ENCODE results near the gene MAP2K6. TPM values are rescaled to one million over a fixed set of nuclear protein-coding genes. Genes with fewer than 3 reads are reported as not detected.
A peak's percentile ranks its signal among the peaks of the same experiment; 100 is the strongest.

The MAP2K6 gene
- total and polyA plus RNA-seq, 2 donors (not counting 3 experiments of a cell fraction or from before 2014, with no cell fraction given) = 5.9 to 13.9 TPM

DNA sequence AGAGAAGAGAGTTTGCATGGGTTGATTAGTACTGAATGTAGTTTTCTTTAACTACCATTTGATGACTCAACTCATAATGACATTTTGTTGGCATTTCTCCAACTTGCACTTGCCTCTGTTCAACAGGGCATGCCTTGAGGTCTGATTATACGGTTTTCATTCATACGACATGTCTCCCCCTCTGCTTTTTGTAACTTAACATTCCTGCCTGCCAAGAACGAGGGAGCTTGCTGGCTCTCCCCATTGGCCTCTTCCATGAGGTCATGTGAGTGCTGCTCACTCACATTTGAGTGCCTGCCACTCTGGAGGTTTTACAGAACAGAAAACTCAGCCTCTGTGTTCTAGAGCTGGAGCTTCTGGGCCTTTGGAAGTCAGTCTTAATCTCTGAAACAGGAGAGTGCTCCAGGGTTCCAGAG, 19.7 kb downstream of the MAP2K6 start:
- peak overlapping the region; percentile 95 for H2AFZ ChIP-seq (ENCODE audit: low read depth, low read length)
- ChIA-PET CTCF (interaction anchor here (1.0 to 3.0 kb wide), 6 partner anchors 11 to 99 kb away, joined by 3 to 18 read pairs (median 6); partner anchors contain the start of gene MAP2K6), POLR2A (no interaction called here)
- H3K79me2 ChIP-seq (ENCODE audit: control insufficient read depth, insufficient read depth, low read length) = no peaks in the 10 kb centered on the region
- TF ChIP-seq MYC (IDR thresholded peaks at IDR 0.05; ENCODE audit: low read depth, low read length) = no peak
- TF ChIP-seq FOS (IDR thresholded peaks at IDR 0.05; ENCODE audit: borderline replicate concordance, insufficient read depth, low read length) = peak; percentile 37
- intact Hi-C loops (cut with micrococcal nuclease) = no loop called here
- H3K4me1 ChIP-seq (ENCODE audit: control insufficient read depth, extremely low read depth, insufficient read depth, low read length) = peaks cover 27% of the 10 kb centered on the region
- DNase-seq (ENCODE audit: low read depth, low spot score) (peak; percentile 83), FAIRE-seq (peak; percentile 87)
- H3K4me2 ChIP-seq (ENCODE audit: insufficient read depth, low read length) = peak overlapping the region; percentile 33
- H3K27ac ChIP-seq (ENCODE audit: insufficient read depth, low read depth, low read length) = no peak overlapping the region
- BruUV-seq (replicated peaks) = no TSS peak
- H3K9me3 ChIP-seq (replicated peaks; ENCODE audit: control insufficient read depth, insufficient read depth, low read length) = no peaks in the 10 kb centered on the region
- no peaks in the 10 kb centered on the region for H4K20me1 ChIP-seq (replicated peaks; ENCODE audit: control insufficient read depth, extremely low read depth, insufficient read depth, low read length)
- no peaks in the 10 kb centered on the region for H3K27me3 ChIP-seq (ENCODE audit: control insufficient read depth in 2 of 2, insufficient read depth in 2 of 2, low read length in 2 of 2)
- dilution Hi-C loops (cut with MboI; ENCODE audit: extremely low pct_ligation_motif_present, low sequenced_read_pairs) = no loop called here
- H3K36me3 ChIP-seq (ENCODE audit: control insufficient read depth in 2 of 2, extremely low read depth in 1 of 2, insufficient read depth in 2 of 2, low read length in 2 of 2) = no peaks in the 10 kb centered on the region
- H3K9me1 ChIP-seq (replicated peaks; ENCODE audit: control insufficient read depth, extremely low read depth, insufficient read depth, low read length) = no peaks in the 10 kb centered on the region
- H3K4me3 ChIP-seq (replicated peaks in 1 of 3; ENCODE audit: insufficient read depth in 1 of 3, low read depth in 1 of 3, low read length in 3 of 3) = no peak overlapping the region
- H3K9ac ChIP-seq (replicated peaks; ENCODE audit: extremely low read depth, insufficient read depth, low read length) = no peak overlapping the region

DNA sequence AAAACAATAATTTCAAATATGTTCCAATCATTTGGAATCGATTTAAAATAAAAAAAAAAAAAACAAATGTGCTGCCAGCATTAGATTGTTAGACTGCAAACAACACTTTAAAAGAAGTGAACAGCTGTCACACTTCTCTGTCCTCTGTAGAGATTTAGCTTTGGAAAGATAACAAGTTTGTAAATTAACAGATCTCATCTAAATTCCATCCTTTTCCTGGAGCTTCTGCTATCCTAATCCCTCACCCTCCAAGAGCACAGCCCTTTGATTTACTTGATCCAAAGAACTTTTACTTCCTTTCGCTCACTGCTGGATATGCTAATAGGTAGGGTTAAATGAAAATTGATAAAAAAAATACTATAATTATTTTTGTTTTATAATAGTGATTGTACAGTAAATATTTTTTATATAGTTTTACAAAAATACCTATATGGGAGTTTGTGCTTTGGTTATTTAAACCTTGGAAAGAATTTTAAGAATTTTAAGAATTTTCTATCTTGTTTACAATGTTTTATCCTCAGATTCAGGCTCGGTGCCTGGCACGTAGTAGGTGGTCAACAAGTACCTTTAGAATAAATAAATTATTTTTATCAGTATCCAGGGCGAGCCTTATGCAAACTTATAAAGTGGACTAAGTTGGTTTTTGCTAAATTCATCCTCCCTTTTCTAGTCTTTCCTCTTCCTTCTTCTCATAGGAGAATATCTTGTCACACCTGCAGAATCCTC, 21.6 kb downstream of the MAP2K6 start:
- H3K27me3 ChIP-seq (ENCODE audit: control insufficient read depth in 2 of 2, insufficient read depth in 2 of 2, low read length in 2 of 2) = no peaks in the 10 kb centered on the region
- H3K4me2 ChIP-seq (ENCODE audit: insufficient read depth, low read length) = no peak overlapping the region
- H3K9me3 ChIP-seq (replicated peaks; ENCODE audit: control insufficient read depth, insufficient read depth, low read length) = no peaks in the 10 kb centered on the region
- no peaks in the 10 kb centered on the region for H4K20me1 ChIP-seq (replicated peaks; ENCODE audit: control insufficient read depth, extremely low read depth, insufficient read depth, low read length)
- TF ChIP-seq POLR2A (IDR thresholded peaks at IDR 0.05; ENCODE audit: low read depth, low read length) = no peak
- TF ChIP-seq, protein P1, sequence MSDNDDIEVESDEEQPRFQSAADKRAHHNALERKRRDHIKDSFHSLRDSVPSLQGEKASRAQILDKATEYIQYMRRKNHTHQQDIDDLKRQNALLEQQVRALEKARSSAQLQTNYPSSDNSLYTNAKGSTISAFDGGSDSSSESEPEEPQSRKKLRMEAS (IDR thresholded peaks at IDR 0.05; ENCODE audit: insufficient read depth, insufficient read length) = no peak
- TF ChIP-seq FOS (IDR thresholded peaks at IDR 0.05; ENCODE audit: borderline replicate concordance, insufficient read depth, low read length) = no peak
- TF ChIP-seq EZH2 (IDR thresholded peaks at IDR 0.05; ENCODE audit: borderline replicate concordance, low read depth, low read length, severe bottlenecking) = no peak
- no peak for TF ChIP-seq MYC (IDR thresholded peaks at IDR 0.05; ENCODE audit: low read depth, low read length)
- H3K4me1 ChIP-seq (ENCODE audit: control insufficient read depth, extremely low read depth, insufficient read depth, low read length) = peaks cover 12% of the 10 kb centered on the region
- no TSS peak for BruUV-seq (replicated peaks)
- H3K9ac ChIP-seq (replicated peaks; ENCODE audit: extremely low read depth, insufficient read depth, low read length) = no peak overlapping the region
- DNase-seq (ENCODE audit: low read depth, low spot score) = no peak
- no peak for FAIRE-seq
- POLR2A ChIA-PET = interaction anchor here (0.6 kb wide), 1 partner anchor 15 kb away, joined by 4 read pairs; no protein-coding TSS in a partner anchor
- H3K4me3 ChIP-seq (replicated peaks in 1 of 3; ENCODE audit: insufficient read depth in 1 of 3, low read depth in 1 of 3, low read length in 3 of 3) = no peak overlapping the region
- intact Hi-C loops (cut with micrococcal nuclease) = no loop called here
- H3K27ac ChIP-seq (ENCODE audit: insufficient read depth, low read depth, low read length) = no peak overlapping the region
- no peaks in the 10 kb centered on the region for H3K79me2 ChIP-seq (ENCODE audit: control insufficient read depth, insufficient read depth, low read length)
- dilution Hi-C loops (cut with MboI; ENCODE audit: extremely low pct_ligation_motif_present, low sequenced_read_pairs) = no loop called here
- H3K36me3 ChIP-seq (ENCODE audit: control insufficient read depth in 2 of 2, extremely low read depth in 1 of 2, insufficient read depth in 2 of 2, low read length in 2 of 2) = no peaks in the 10 kb centered on the region
- H3K9me1 ChIP-seq (replicated peaks; ENCODE audit: control insufficient read depth, extremely low read depth, insufficient read depth, low read length) = no peaks in the 10 kb centered on the region
- CTCF ChIA-PET = no interaction called here
- H2AFZ ChIP-seq (ENCODE audit: low read depth, low read length) = no peak overlapping the region

Measured in endothelial cell of umbilical vein (primary cell).